NCI-H2171 (cell line): Measurements from ENCODE around the gene LAMTOR5.
"Not testable (repeated sequence)": the region's sequence is repeated elsewhere in the genome, so short reads cannot be mapped to it uniquely, and the experiment has no call there.

ENCODE experiments used
- DNase-seq: peaks from one replicate; lab custom pipeline; 2025; lab: John Stamatoyannopoulos, UW

Gene LAMTOR5

DNA sequence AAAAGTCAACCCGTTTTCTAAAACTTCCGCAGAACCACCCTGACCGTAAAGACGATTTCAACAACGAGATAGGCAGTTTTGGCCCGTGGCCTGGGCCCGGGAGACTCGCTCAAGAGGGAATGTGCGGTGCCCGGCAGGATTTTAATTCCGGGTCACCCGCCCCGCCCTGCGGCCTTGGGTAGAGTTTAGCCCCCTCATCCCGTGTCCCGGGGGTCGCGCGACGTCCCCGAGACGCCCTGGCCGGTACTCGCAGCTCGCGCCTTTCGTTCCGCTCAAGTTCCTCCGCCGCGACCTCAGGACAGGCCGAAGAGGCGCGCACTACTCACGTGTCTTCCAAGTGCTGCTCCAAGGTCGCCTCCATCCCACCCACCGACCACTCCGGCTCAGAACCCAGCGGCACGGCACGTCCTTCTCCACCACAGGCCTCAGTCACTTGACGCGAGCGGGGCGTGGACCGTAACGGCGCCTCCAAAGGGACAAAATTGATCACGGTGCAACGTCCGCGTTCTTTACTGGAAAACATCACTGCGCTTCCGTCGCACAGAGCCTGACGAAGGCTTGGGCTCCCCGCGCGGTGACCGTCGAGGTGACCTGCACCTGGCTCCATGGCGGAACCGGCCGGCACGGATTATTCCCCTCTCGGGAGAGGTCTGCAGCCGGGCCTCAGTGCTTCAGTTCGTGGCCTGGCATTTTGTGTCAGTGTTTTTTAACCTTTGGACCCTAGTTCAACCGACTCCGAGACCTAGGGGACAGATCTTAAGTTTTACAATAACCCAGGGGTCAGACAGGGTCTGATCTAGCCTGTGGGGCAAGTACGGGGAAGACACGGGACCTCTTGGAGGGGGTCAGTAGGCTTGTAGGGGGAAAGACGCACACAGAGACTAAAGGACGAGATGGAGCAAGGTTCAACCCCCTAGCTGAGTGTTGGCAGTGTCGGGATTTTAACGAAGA, at the start of gene LAMTOR5:
LAMTOR5 (minus strand) TSS at position 435 of the 951 bp plus-strand sequence; CDS start at position 361, 74 bp downstream.
- DNase-seq = peak; percentile 79

- no peak for DNase-seq
These were observed 49.7 kb upstream of the LAMTOR5 start for GRCh38 chr1:110457206-110457605.

- no peak for DNase-seq
These were observed 47.7 kb upstream of the LAMTOR5 start for GRCh38 chr1:110455151-110455550.

GRCh38 chr1:110454328-110454727, 46.8 kb upstream of the LAMTOR5 start:
- no peak for DNase-seq

- no peak for DNase-seq
These were observed 46.3 kb upstream of the LAMTOR5 start for GRCh38 chr1:110453829-110454228.

- DNase-seq = no peak
These were observed 44.8 kb upstream of the LAMTOR5 start for GRCh38 chr1:110452330-110452729.

DNA sequence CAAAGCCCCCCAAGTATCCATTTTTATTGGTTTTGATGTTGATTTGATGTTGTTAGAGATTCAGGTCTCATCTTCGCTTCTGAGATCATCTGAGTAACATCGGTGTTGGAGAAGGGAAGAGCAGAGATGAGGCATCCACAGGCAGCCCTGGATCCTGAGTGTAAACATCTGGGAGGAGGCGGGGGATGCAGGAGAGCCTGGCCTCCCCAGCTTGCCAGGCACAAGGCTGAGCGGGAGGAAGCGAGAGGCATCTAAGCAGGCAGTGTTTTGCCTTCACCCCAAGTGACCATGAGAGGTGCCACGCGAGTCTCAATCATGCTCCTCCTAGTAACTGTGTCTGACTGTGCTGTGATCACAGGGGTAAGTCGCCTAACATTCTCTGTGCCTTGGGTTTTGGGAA, 43.4 kb upstream of the LAMTOR5 start, which contains the start of gene PROK1:
PROK1 (plus strand) TSS at position 221 of the 400 bp plus-strand sequence; CDS start at position 289, 68 bp downstream.
- DNase-seq = no peak

- DNase-seq = no peak
These were observed 42.5 kb upstream of the LAMTOR5 start for GRCh38 chr1:110449661-110450651.

- DNase-seq = no peak
These were observed 37.1 kb upstream of the LAMTOR5 start for GRCh38 chr1:110444561-110444960.

DNA sequence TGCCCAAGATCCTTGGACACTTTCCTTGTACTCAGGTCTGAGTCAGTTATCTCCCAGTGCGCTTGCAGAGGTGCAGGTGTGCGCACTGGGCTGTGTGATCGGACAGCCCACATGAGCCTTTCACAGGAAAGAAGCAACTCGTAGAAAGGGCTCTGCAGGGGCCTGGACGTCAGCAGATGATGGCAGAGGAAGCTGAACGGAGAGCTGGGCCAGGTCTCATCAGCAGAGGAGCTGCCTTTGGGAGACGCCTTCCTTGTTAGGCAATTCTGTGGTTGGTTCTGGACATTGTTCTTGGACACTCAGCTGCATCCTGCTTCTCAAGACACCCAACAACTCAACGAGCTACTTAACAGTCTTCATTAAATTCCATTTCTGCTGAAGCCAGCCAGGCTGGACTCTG, 36.0 kb upstream of the LAMTOR5 start:
- no peak for DNase-seq

DNA sequence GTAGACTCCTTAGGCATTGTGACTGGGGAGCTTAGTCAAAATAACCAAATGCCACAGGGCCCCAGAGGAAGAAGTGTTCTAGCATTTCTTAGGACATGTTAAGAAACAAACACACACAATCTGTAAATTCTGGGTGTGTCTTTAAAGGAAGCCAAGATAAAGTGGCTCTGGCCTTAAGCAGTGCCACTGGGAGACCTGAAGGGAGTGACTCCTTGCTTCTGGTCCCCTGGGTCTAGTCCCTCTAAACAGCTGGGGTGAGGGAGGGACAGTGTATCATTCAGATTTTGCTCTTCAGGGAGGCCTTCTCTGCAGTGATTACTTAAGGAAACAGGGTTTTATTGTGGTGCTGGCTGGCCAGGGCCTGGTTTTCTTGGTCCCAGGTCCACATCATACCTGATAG, 34.4 kb upstream of the LAMTOR5 start:
- DNase-seq = no peak

GRCh38 chr1:110440877-110441276, 33.4 kb upstream of the LAMTOR5 start:
- DNase-seq = no peak

DNA sequence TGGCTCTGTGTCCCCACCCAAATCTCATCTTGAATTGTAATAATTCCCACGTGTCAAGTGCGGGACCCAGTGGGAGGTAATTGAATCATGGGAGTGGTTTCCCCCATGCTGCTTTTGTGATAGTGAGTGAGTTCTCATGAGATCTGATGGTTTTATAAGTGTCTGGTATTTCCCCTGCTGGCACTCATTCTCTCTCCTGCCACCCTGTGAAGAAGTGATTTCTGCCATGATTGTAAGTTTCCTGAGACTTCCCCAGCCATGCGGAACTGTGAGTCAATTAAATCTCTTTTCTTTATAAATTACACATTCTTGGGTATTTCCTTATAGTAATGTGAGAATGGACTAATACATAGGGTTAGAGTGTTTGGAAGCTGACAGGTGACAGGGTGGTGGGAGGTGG, 32.4 kb upstream of the LAMTOR5 start:
- not testable (repeated sequence) for DNase-seq

- DNase-seq = no peak
These were observed 31.4 kb upstream of the LAMTOR5 start for GRCh38 chr1:110438893-110439292.

DNA sequence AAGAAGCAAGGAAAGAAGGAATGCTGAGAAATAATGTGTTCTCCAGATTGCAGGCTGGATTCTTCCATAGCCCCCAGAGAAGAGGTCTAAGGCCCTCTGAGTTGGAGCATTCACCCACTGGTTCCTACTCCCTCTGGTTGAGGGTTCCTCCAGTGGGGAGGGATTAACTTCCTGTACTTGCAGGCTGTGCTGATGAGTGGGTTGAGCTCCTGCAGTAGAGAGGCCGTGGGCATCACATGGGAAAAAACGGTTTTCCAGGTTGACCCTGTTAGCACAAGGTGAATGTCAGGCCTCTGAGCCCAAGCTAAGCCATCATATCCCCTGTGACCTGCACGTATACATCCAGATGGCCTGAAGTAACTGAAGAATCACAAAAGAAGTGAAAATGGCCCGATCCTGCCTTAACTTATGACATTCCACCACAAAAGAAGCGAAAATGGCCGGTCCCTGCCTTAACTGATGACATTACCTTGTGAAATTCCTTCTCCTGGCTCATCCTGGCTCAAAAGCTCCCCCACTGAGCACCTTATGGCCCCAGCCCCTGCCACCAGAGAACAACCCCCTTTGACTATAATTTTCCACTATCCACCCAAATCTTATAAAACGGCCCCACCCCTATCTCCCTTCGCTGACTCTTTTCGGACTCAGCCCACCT, 30.3 kb upstream of the LAMTOR5 start:
- DNase-seq = not testable (repeated sequence)

- no peak for DNase-seq
These were observed 29.1 kb upstream of the LAMTOR5 start for GRCh38 chr1:110436635-110437034.

GRCh38 chr1:110434946-110435345, 27.5 kb upstream of the LAMTOR5 start:
- no peak for DNase-seq

- DNase-seq = no peak
These were observed 26.3 kb upstream of the LAMTOR5 start for GRCh38 chr1:110433803-110434202.

DNA sequence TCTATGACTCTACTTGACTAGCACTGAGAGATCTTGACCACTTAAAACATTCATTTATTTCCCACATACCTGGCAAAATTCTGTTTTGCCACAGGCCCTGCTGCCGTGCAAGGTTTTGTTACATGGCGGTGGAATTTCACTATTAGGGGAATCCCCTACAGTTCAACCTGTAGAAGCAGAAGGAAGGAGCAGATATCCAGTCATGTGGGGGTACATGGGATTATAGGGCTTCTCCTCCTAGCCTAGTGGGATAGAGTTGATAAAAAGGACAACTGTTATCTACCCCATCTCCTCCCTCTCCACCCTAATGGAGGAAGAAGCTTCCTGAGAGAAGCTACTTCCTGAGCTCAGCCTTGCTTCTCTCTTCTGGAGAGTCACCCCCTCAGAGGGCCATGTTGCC, 25.7 kb upstream of the LAMTOR5 start:
- no peak for DNase-seq

- no peak for DNase-seq
These were observed 23.4 kb upstream of the LAMTOR5 start for GRCh38 chr1:110430901-110431300.

GRCh38 chr1:110430366-110430765, 22.9 kb upstream of the LAMTOR5 start:
- no peak for DNase-seq

- no peak for DNase-seq
These were observed 21.5 kb upstream of the LAMTOR5 start for GRCh38 chr1:110428946-110429345.
